OCI-LY3 (cell line): ENCODE results near the gene NEDD4L.
"Not testable (repeated sequence)": the region's sequence is repeated elsewhere in the genome, so short reads cannot be mapped to it uniquely, and the experiment has no call there.

Experiments used
- H2AFZ ChIP-seq: fragments of 200-600, 300-600 bp; shearing (Covaris generic); 2 replicates; pipeline ENCODE4 v1.6.0; 2014; ENCODE audit warnings: antibody characterized with exemption, low read depth, low read length
- H3K27ac ChIP-seq: fragments of 200-600, 300-600 bp; sonication (generic); 2 replicates; pipeline ENCODE4 v1.5.1; 2014; ENCODE audit warnings: mild to moderate bottlenecking, low read length, moderate library complexity, mixed read lengths
- H3K27me3 ChIP-seq: fragments of 200-600, 300-600 bp; sonication (generic); 2 replicates; pipeline ENCODE4 v1.6.1; 2014; ENCODE audit warnings: low read depth, low read length, mixed read lengths
- H3K36me3 ChIP-seq: fragments of 200-600, 300-600 bp; sonication (generic); replicated peaks from 2 replicates; pipeline ENCODE3; 2014; ENCODE audit warnings: low read depth, low read length, mixed read lengths
- H3K4me1 ChIP-seq: fragments of 300-600, 200-600 bp; sonication (generic); 2 replicates; pipeline ENCODE4 v1.6.1; 2014; ENCODE audit warnings: low read length, mixed read lengths
- H3K4me2 ChIP-seq: fragments of 200-600, 300-600 bp; sonication (generic); 2 replicates; pipeline ENCODE4 v1.6.1; 2014; ENCODE audit warnings: low read length, mixed read lengths
- H3K4me3 ChIP-seq: fragments of 300-600, 200-600 bp; sonication (generic); 2 replicates; pipeline ENCODE4 v1.5.1; 2014; ENCODE audit warnings: antibody characterized with exemption, mild to moderate bottlenecking, low read length, moderate library complexity
- H3K79me2 ChIP-seq: fragments of 300-600, 200-600 bp; shearing (Covaris generic); 2 replicates; pipeline ENCODE4 v1.6.1; 2014; ENCODE audit warnings: mild to moderate bottlenecking, low read length, mixed read lengths
- H3K9ac ChIP-seq: fragments of 300-600, 200-600 bp; shearing (Covaris generic); 2 replicates; pipeline ENCODE4 v1.6.0; 2014; ENCODE audit warnings: mild to moderate bottlenecking, low read length, moderate library complexity
- H3K9me3 ChIP-seq: fragments of 200-600, 300-600 bp; shearing (Covaris generic); 2 replicates; pipeline ENCODE4 v1.6.1; 2014; ENCODE audit warnings: low read length, mixed read lengths; ENCODE audit not compliant: insufficient read depth
- H4K20me1 ChIP-seq: fragments of 200-600, 300-600 bp; sonication (generic); 2 replicates; pipeline ENCODE4 v1.6.1; 2016; ENCODE audit warnings: low read length, mixed read lengths; ENCODE audit not compliant: insufficient read depth
- EZH2phosphoT487 ChIP-seq: fragments of 200-600 bp; shearing (Covaris generic); IDR thresholded peaks from 2 replicates; pipeline ENCODE4 v1.6.1; 2018; ENCODE audit warnings: antibody characterized with exemption, mixed run types, low read depth
- TF ChIP-seq, protein P1 (sequence below): fragments of 200-600, 300-600 bp; sonication (generic); IDR thresholded peaks from 2 replicates; pipeline ENCODE4 v1.5.1; 2014; ENCODE audit warnings: antibody characterized with exemption, low read length, low read depth

The NEDD4L gene

DNA sequence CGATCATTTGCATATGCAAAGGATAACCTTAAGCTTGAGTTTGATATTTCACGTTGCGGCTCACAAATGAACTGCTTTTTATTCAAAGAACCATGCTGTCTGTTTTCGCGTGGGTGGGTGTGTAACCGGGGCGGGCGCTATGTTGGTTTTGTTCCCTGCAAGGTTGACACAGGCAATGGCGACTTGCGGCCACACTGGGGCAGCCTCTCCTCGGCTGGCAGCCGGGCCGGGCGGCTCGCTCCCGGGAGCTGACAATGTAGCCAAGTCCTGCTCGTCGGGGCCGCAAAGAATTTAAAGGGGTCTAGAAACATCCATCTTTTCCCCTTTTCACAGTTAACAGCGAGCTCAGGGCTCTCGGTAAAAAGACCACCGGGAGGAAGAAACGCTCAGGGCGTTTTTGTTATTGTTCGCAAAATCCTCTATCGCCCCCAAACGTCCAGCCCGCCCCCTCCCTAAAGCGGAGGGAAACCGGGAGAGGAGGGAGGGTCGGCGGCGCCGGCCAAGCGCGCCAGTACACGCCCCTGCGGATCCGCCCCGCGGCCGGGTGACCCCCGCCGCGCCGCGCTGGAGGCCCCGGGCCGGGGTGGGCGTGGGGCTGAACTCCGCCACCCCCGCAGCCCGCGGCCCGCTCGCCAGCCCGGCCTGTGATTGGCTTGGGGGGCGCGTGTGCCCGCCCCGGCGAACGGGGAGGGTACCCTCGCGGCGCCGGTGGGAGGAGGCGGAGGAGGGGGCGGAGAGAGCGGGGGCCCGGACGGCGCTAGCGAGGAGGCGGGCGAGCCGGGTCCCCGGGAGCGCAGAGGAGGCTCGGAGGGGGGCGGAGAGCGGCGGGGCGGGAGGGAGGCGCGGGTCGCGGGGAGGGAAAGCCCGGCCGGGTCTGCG is at the start of gene NEDD4L:
TSS of gene NEDD4L (plus strand) at position 736 of the 879 bp plus-strand sequence. CDS start 435 bp downstream, outside the sequence.
- Histone ChIP-seq H3K4me2 (peak within 1 kb of the TSS; percentile 82), H2AFZ (peak within 1 kb of the TSS; percentile 70), H4K20me1 (peaks cover 29% of the 10 kb centered on the region)

DNA sequence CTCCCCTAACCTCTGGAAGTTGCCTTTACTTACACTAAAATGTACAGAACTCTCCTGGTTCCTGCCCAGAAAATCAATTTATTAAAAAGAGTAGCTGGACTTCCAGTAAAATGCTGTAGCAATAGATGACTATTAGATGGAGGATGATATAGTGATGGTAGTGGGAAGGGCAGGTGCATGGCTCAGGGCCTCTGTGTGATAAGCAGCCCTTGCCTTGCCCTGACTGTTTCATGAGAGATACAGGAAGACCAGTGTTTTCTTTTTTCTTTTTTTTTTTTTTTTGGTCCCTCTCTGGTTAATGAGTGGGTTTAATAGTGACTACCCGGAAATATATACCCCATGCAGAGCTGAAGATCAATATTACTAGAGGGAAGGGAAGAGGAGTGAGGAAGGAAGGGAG is 48.7 kb upstream of the NEDD4L start:
- H3K27ac ChIP-seq = no peak overlapping the region
- H3K4me1 ChIP-seq = peaks cover 5% of the 10 kb centered on the region; the same call in 1 of the 2 replicates
- H3K4me2 ChIP-seq = no peak overlapping the region
- H3K36me3 ChIP-seq = no peaks in the 10 kb centered on the region
- no peak overlapping the region for H3K9ac ChIP-seq
- H2AFZ ChIP-seq = no peak overlapping the region
- no peak for TF ChIP-seq EZH2phosphoT487
- TF ChIP-seq, protein P1, sequence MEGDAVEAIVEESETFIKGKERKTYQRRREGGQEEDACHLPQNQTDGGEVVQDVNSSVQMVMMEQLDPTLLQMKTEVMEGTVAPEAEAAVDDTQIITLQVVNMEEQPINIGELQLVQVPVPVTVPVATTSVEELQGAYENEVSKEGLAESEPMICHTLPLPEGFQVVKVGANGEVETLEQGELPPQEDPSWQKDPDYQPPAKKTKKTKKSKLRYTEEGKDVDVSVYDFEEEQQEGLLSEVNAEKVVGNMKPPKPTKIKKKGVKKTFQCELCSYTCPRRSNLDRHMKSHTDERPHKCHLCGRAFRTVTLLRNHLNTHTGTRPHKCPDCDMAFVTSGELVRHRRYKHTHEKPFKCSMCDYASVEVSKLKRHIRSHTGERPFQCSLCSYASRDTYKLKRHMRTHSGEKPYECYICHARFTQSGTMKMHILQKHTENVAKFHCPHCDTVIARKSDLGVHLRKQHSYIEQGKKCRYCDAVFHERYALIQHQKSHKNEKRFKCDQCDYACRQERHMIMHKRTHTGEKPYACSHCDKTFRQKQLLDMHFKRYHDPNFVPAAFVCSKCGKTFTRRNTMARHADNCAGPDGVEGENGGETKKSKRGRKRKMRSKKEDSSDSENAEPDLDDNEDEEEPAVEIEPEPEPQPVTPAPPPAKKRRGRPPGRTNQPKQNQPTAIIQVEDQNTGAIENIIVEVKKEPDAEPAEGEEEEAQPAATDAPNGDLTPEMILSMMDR = no peak
- H3K4me3 ChIP-seq = no peak overlapping the region
- H3K27me3 ChIP-seq = peaks cover 26% of the 10 kb centered on the region; the same call in 1 of the 2 replicates
- no peaks in the 10 kb centered on the region for H3K79me2 ChIP-seq
- no peaks in the 10 kb centered on the region for H4K20me1 ChIP-seq
- H3K9me3 ChIP-seq = no peaks in the 10 kb centered on the region

More for the DNA sequence above, at the start of gene NEDD4L:
- Histone ChIP-seq H3K9me3 (no peaks in the 10 kb centered on the region), H3K36me3 (no peaks in the 10 kb centered on the region), H3K4me1 (peaks cover 36% of the 10 kb centered on the region), H3K9ac (peak within 1 kb of the TSS; percentile 73), H3K4me3 (peak within 1 kb of the TSS; percentile 82), H3K79me2 (peaks cover 44% of the 10 kb centered on the region), H3K27ac (peak within 1 kb of the TSS; percentile 66), H3K27me3 (no peaks in the 10 kb centered on the region)
- TF ChIP-seq EZH2phosphoT487 = no peak
- TF ChIP-seq, protein P1 = peak; percentile 98

DNA sequence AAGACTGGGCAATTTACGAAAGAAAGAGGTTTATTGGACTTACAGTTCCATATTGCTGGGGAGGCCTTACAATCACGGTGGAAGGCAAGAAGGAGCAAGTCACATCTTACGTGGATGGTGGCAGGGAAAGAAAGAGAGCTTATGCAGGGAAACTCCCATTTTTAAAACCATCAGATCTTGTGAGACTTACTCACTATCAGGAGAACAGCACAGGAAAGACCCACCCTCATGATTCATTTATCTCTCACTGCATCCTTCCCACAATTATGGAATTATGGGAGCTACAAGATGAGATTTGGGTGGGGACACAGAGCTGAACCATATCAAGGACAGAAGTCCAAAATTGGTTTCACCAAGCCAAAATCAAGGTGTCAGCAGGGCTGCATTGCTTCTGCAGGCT is 47.1 kb upstream of the NEDD4L start:
- not testable (repeated sequence) for H3K4me1 ChIP-seq, H3K27ac ChIP-seq, H3K9ac ChIP-seq, H3K36me3 ChIP-seq, H4K20me1 ChIP-seq, H3K4me3 ChIP-seq, H2AFZ ChIP-seq, H3K79me2 ChIP-seq, H3K9me3 ChIP-seq, H3K4me2 ChIP-seq
- H3K27me3 ChIP-seq = peaks cover 25% of the 10 kb centered on the region; the same call in 1 of the 2 replicates

DNA sequence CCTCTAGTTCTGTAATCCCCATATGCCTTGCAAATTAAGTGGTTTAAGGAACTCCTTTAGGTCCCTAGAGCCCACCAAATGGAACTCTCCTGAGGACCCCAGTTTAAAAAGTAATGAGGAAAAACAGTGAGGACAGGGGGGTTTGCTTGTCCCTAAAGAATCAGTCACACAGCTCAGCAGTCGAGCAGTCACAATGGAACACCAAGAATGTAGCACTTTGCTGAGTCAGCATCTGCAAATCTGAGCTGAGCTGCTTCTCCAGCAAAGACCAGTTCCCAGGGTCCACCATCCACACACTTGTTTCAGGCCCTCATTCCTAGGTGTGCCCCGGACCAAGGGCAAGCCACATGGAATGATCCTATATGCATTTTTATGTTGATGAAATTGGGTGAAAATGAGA is 46.2 kb upstream of the NEDD4L start:
- H3K27ac ChIP-seq = no peak overlapping the region
- no peaks in the 10 kb centered on the region for H3K79me2 ChIP-seq
- H3K4me2 ChIP-seq = no peak overlapping the region
- no peak overlapping the region for H3K9ac ChIP-seq
- H3K4me1 ChIP-seq = peaks cover 8% of the 10 kb centered on the region
- no peaks in the 10 kb centered on the region for H4K20me1 ChIP-seq
- no peak overlapping the region for H3K4me3 ChIP-seq
- H3K9me3 ChIP-seq = no peaks in the 10 kb centered on the region
- TF ChIP-seq, protein P1 = no peak
- no peak for TF ChIP-seq EZH2phosphoT487
- peaks cover 33% of the 10 kb centered on the region for H3K27me3 ChIP-seq
- H2AFZ ChIP-seq = no peak overlapping the region
- no peaks in the 10 kb centered on the region for H3K36me3 ChIP-seq
